GM12801 (cell line): ENCODE measurements around the gene IPO13.

Source experiments
- CTCF ChIP-seq: IDR thresholded peaks from one replicate; pipeline ENCODE4 v1.5.1; 2011; ENCODE audit warnings: control low read depth; ENCODE audit not compliant: insufficient read length; ENCODE audit errors: extremely low read depth

Gene IPO13

DNA sequence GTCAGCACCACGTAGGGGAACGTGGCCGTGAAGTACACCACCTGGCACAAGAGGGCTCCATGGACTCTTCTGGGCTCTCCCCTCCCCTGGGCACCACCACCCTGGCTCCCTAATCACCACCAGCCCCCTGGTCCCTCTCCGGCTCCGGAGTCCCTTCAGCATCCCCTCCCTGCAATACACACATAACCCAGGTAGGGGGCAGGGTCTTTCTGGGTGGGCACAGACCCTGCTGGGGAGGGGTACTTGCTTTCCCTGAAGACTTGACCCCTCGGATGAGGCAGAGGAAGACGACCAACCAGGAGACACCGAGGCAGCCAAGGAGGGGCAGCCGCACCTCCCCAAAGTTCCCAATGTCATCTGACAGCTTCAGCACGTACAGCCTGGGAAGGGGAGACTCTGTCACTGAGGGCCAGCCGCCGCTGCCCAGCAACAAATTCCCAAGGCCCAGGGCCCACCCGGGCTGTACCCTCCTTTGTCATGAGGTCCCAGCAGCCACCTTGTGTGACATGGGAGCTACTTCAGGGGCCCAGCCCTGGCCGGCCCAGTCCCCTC lies 55.9 kb downstream of the IPO13 start:
- TF ChIP-seq CTCF: no peak

DNA sequence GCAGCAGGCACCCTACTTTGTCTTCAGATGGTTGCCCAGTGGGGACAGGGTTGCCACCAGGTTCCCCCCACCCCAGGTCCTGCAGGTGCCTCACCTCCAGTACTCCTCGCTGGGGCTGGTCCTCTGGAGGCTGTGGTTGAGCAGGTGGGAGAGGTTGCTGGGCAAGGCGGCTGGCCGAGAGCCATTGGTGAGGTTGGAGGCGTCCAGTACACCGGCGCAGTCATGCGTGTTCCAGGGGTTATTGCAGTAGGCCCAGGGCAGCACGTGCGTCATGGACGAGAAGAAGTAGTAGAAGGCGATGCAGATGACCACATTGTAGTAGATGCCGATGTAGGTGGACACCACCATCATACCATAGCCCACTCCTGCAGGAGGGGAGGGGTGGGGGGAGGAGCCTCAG lies 61.5 kb downstream of the IPO13 start:
- no peak for TF ChIP-seq CTCF

DNA sequence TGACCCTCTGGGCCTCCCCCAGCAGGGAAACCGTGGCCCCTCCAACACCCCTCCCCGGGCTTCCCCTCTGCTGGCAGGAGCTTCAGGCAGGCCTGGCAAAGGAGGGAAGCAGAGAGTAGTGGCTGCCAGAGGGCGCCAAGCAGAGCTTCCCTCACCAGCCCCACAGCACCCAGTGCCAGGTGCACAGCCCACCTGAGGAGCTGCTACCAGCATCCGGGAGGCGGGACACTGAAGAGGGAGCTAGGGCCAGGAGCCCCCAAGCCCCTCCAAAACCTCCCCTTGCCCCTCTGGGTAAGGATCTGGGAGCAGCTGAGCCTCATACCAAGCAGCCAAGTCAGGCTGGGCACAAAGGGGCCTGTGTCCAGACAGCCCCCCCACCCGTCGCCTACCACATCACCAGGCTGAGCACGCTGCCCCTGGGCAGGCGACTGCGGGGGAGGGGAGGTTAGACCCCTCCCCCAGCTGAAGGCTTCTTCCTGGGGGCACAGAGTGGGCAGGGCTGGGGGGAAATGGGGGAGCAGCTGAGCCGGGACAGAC lies 64.3 kb downstream of the IPO13 start:
- TF ChIP-seq CTCF: no peak

- no peak for TF ChIP-seq CTCF
Measured at GRCh38 chr1:44012404-44012803, 65.7 kb downstream of the IPO13 start.

- no peak for TF ChIP-seq CTCF
Measured at GRCh38 chr1:44012941-44013609, 66.3 kb downstream of the IPO13 start.

DNA sequence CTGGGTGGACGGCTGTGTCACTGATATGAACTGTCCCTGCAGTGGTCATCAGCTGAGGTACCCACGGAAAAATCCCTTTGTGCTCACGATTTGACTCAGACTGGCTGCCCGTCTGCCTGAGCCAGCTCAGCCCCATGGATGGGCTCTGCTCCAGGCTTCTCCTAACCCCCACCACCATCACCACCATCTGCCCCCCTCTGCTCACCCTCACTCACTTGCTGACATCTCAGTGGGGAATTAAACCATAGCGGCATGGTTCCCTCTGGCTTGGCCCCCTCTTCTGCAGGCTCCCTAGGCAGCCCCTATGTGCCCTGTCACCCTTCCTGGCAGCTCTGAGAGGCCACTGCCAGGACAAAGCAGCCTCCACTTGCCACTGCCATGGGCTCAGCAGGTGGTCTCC lies 67.2 kb downstream of the IPO13 start:
- TF ChIP-seq CTCF: no peak

GRCh38 chr1:44014365-44015104 lies 67.8 kb downstream of the IPO13 start:
- TF ChIP-seq CTCF: no peak
